HAP-1 (cell line): Measurements from ENCODE around the gene KCNJ5.

ENCODE experiments used
- DNase-seq, 2 experiments: peaks; one replicate each; pipeline ENCODE4 v3.0.0-alpha.2; 2016 to 2020; ENCODE audit warnings: low spot score in 2 of 2
- H3K27me3 ChIP-seq: fragments of 250-450 bp; sonication (Bioruptor Pico); 2 replicates; pipeline ENCODE4 v1.5.1; 2020; ENCODE audit warnings: low read depth, mild to moderate bottlenecking, moderate library complexity
- H3K36me3 ChIP-seq: fragments of 250-450 bp; sonication (Bioruptor Pico); replicated peaks from 2 replicates; pipeline ENCODE4 v1.5.1; 2020; ENCODE audit warnings: mild to moderate bottlenecking
- H3K4me1 ChIP-seq: fragments of 250-450 bp; sonication (Bioruptor Pico); 2 replicates; pipeline ENCODE4 v1.5.1; 2020; ENCODE audit warnings: mild to moderate bottlenecking
- H3K4me3 ChIP-seq: fragments of 250-450 bp; sonication (Bioruptor Pico); 2 replicates; pipeline ENCODE4 v1.5.1; 2020; ENCODE audit warnings: mild to moderate bottlenecking, moderate library complexity
- H3K9me3 ChIP-seq: fragments of 250-450 bp; sonication (Bioruptor Pico); 2 replicates; pipeline ENCODE4 v1.5.1; 2020; ENCODE audit warnings: mild to moderate bottlenecking, moderate library complexity
- in situ Hi-C: fragments of 300-500 bp; cut with MboI; formaldehyde crosslinking; loops from 3 replicates; pipeline ENCODE4 v1.14.3; 2020; ENCODE audit warnings: low sequenced_read_pairs, inconsistent platforms, mixed read lengths

Gene KCNJ5

GRCh38 chr11:128894286-128894681 lies 3.1 kb downstream of the KCNJ5 start:
- H3K27me3 ChIP-seq: no peaks in the 10 kb centered on the region
- peaks cover 9% of the 10 kb centered on the region for H3K4me1 ChIP-seq

GRCh38 chr11:128894685-128895084 lies 3.5 kb downstream of the KCNJ5 start:
- no peaks in the 10 kb centered on the region for H3K27me3 ChIP-seq
- H3K36me3 ChIP-seq: no peaks in the 10 kb centered on the region
- no peak for DNase-seq
- no peak overlapping the region for H3K4me3 ChIP-seq
- in situ Hi-C loops: loop anchor here (25.0 kb wide), 1 partner anchor 868 kb away; no protein-coding TSS in a partner anchor
- H3K4me1 ChIP-seq: peaks cover 6% of the 10 kb centered on the region
- no peaks in the 10 kb centered on the region for H3K9me3 ChIP-seq

More at GRCh38 chr11:128894286-128894681, 3.1 kb downstream of the KCNJ5 start:
- DNase-seq: no peak
- no peaks in the 10 kb centered on the region for H3K9me3 ChIP-seq
- no peaks in the 10 kb centered on the region for H3K36me3 ChIP-seq
- no peak overlapping the region for H3K4me3 ChIP-seq
- in situ Hi-C loops: loop anchor here (25.0 kb wide), 1 partner anchor 868 kb away; no protein-coding TSS in a partner anchor

- DNase-seq: no peak
- Histone ChIP-seq H3K4me3 (no peak overlapping the region), H3K36me3 (no peaks in the 10 kb centered on the region), H3K9me3 (no peaks in the 10 kb centered on the region), H3K27me3 (no peaks in the 10 kb centered on the region), H3K4me1 (no peaks in the 10 kb centered on the region)
- in situ Hi-C loops: loop anchor here (25.0 kb wide), 1 partner anchor 867 kb away; no protein-coding TSS in a partner anchor
These were observed 4.4 kb downstream of the KCNJ5 start for GRCh38 chr11:128895526-128895925.

GRCh38 chr11:128896356-128896755 lies 5.2 kb downstream of the KCNJ5 start:
- H3K4me1 ChIP-seq: no peaks in the 10 kb centered on the region
- H3K9me3 ChIP-seq: no peaks in the 10 kb centered on the region
- in situ Hi-C loops: loop anchor here (25.0 kb wide), 1 partner anchor 866 kb away; no protein-coding TSS in a partner anchor
- H3K4me3 ChIP-seq: no peak overlapping the region
- H3K27me3 ChIP-seq: no peaks in the 10 kb centered on the region
- no peaks in the 10 kb centered on the region for H3K36me3 ChIP-seq
- DNase-seq: no peak

- no peak overlapping the region for H3K4me3 ChIP-seq
- DNase-seq: no peak
- H3K27me3 ChIP-seq: no peaks in the 10 kb centered on the region
- in situ Hi-C loops: loop anchor here (25.0 kb wide), 1 partner anchor 864 kb away; no protein-coding TSS in a partner anchor
- no peaks in the 10 kb centered on the region for H3K4me1 ChIP-seq
- no peaks in the 10 kb centered on the region for H3K9me3 ChIP-seq
- H3K36me3 ChIP-seq: no peaks in the 10 kb centered on the region
These were observed 6.7 kb downstream of the KCNJ5 start for GRCh38 chr11:128897826-128898225.

GRCh38 chr11:128898580-128899344 lies 7.6 kb downstream of the KCNJ5 start:
- H3K9me3 ChIP-seq: no peaks in the 10 kb centered on the region
- H3K4me1 ChIP-seq: no peaks in the 10 kb centered on the region
- H3K36me3 ChIP-seq: no peaks in the 10 kb centered on the region
- no peaks in the 10 kb centered on the region for H3K27me3 ChIP-seq
- in situ Hi-C loops: loop anchor here (25.0 kb wide), 1 partner anchor 864 kb away; no protein-coding TSS in a partner anchor
- no peak overlapping the region for H3K4me3 ChIP-seq
- DNase-seq: no peak

GRCh38 chr11:128900468-128900867 lies 9.3 kb downstream of the KCNJ5 start:
- in situ Hi-C loops: no loop called here
- Histone ChIP-seq H3K9me3 (no peaks in the 10 kb centered on the region), H3K4me3 (no peak overlapping the region), H3K36me3 (no peaks in the 10 kb centered on the region), H3K4me1 (peaks cover 6% of the 10 kb centered on the region; the same call in 1 of the 2 replicates), H3K27me3 (no peaks in the 10 kb centered on the region)
- no peak for DNase-seq

GRCh38 chr11:128901653-128902514 lies 10.7 kb downstream of the KCNJ5 start:
- Histone ChIP-seq H3K36me3 (no peaks in the 10 kb centered on the region), H3K9me3 (no peaks in the 10 kb centered on the region), H3K4me1 (peaks cover 6% of the 10 kb centered on the region; the same call in 1 of the 2 replicates), H3K4me3 (no peak overlapping the region), H3K27me3 (no peaks in the 10 kb centered on the region)
- in situ Hi-C loops: no loop called here
- no peak for DNase-seq

GRCh38 chr11:128902515-128903066 lies 11.4 kb downstream of the KCNJ5 start:
- Histone ChIP-seq H3K4me3 (no peak overlapping the region), H3K9me3 (no peaks in the 10 kb centered on the region), H3K4me1 (peaks cover 6% of the 10 kb centered on the region; the same call in 1 of the 2 replicates), H3K36me3 (no peaks in the 10 kb centered on the region), H3K27me3 (no peaks in the 10 kb centered on the region)
- DNase-seq: no peak
- in situ Hi-C loops: no loop called here

- in situ Hi-C loops: no loop called here
- no peak for DNase-seq
- no peak overlapping the region for H3K4me3 ChIP-seq
These were observed 12.3 kb downstream of the KCNJ5 start for GRCh38 chr11:128903248-128904061.

GRCh38 chr11:128904303-128904655 lies 13.1 kb downstream of the KCNJ5 start:
- Histone ChIP-seq H3K9me3 (no peaks in the 10 kb centered on the region), H3K27me3 (no peaks in the 10 kb centered on the region), H3K4me1 (peaks cover 6% of the 10 kb centered on the region; the same call in 1 of the 2 replicates), H3K4me3 (no peak overlapping the region), H3K36me3 (no peaks in the 10 kb centered on the region)
- in situ Hi-C loops: no loop called here
- no peak for DNase-seq

More at GRCh38 chr11:128903248-128904061, 12.3 kb downstream of the KCNJ5 start:
- peaks cover 6% of the 10 kb centered on the region; the same call in 1 of the 2 replicates for H3K4me1 ChIP-seq
- H3K27me3 ChIP-seq: no peaks in the 10 kb centered on the region
- no peaks in the 10 kb centered on the region for H3K9me3 ChIP-seq
- H3K36me3 ChIP-seq: no peaks in the 10 kb centered on the region

- in situ Hi-C loops: no loop called here
- Histone ChIP-seq H3K36me3 (no peaks in the 10 kb centered on the region), H3K9me3 (no peaks in the 10 kb centered on the region), H3K27me3 (no peaks in the 10 kb centered on the region), H3K4me3 (peak overlapping the region; percentile 37), H3K4me1 (peaks cover 6% of the 10 kb centered on the region; the same call in 1 of the 2 replicates)
- peak; percentile 43 to 86 for DNase-seq
These were observed 13.6 kb downstream of the KCNJ5 start for GRCh38 chr11:128904656-128905344.
